Activated CD4-positive, alpha-beta memory T cell treated with anti-CD3 and anti-CD28 coated beads, Interleukin-2, amount 10 ng/mL, durations not matched to agents 7 days and 5 days (primary cell): ENCODE results near the gene DGUOK. TPM values are rescaled to one million over a fixed set of nuclear protein-coding genes. Genes with fewer than 3 reads are reported as not detected.

Experiments
- CTCF ChIA-PET: fragments of 350-600 bp; sonication (Branson Sonifier 250); formaldehyde crosslinking; loops from one replicate; lab custom pipeline; 2021; ENCODE audit warnings: antibody characterized with exemption, inconsistent platforms; lab: Charles Lee
- POLR2A ChIA-PET: fragments of 350-600 bp; sonication (Branson Sonifier 250); formaldehyde crosslinking; loops from one replicate; lab custom pipeline; 2021; ENCODE audit warnings: antibody characterized with exemption; lab: Charles Lee
- DNase-seq: peaks from one replicate; pipeline ENCODE4 v3.0.0-alpha.2; 2020
- H3K27ac Mint-ChIP-seq: one replicate; pipeline ENCODE4 v1.8.0; 2021; ENCODE audit warnings: mild to moderate bottlenecking, mixed read lengths
- H3K27me3 Mint-ChIP-seq: one replicate; pipeline ENCODE4 v1.8.0; 2021; ENCODE audit warnings: mixed read lengths
- H3K36me3 Mint-ChIP-seq: one replicate; pipeline ENCODE4 v1.8.0; 2021; ENCODE audit warnings: low read depth, mixed read lengths
- H3K4me1 Mint-ChIP-seq: one replicate; pipeline ENCODE4 v1.8.0; 2021; ENCODE audit warnings: mixed read lengths
- H3K4me3 Mint-ChIP-seq: one replicate; pipeline ENCODE4 v1.8.0; 2021; ENCODE audit warnings: mild to moderate bottlenecking, mixed read lengths
- H3K9me3 Mint-ChIP-seq: one replicate; pipeline ENCODE4 v1.8.0; 2021; ENCODE audit warnings: mixed read lengths
- total RNA-seq, 2 experiments: library from RNA; stranded (reverse); gene quantifications; one replicate each; pipeline ENCODE4 v1.2.3, GENCODE V29; 2021

The DGUOK gene
- total RNA-seq, 2 experiments from 2014 or later, result 75.6 to 76.3 TPM

- ChIA-PET CTCF (interaction anchor here (1.6 kb wide), 1 partner anchor 119 kb away, joined by 3 read pairs; the partner anchor contains the start of gene STAMBP), POLR2A (interaction anchor here (1.3 kb wide), 1 partner anchor 9 kb away, joined by 5 read pairs; no protein-coding TSS in a partner anchor)
- H3K27ac Mint-ChIP-seq, result no peak overlapping the region
- no peaks in the 10 kb centered on the region for H3K27me3 Mint-ChIP-seq
- H3K4me3 Mint-ChIP-seq, result no peak overlapping the region
- H3K9me3 Mint-ChIP-seq, result no peaks in the 10 kb centered on the region
- peaks cover 77% of the 10 kb centered on the region for H3K36me3 Mint-ChIP-seq
- peaks cover 64% of the 10 kb centered on the region for H3K4me1 Mint-ChIP-seq
- DNase-seq, result no peak
Observed at GRCh38 chr2:73947412-73948018, 20.8 kb downstream of the DGUOK start.

- Mint-ChIP-seq H3K36me3 (peaks cover 74% of the 10 kb centered on the region), H3K9me3 (no peaks in the 10 kb centered on the region), H3K4me3 (no peak overlapping the region), H3K27me3 (no peaks in the 10 kb centered on the region), H3K4me1 (peaks cover 61% of the 10 kb centered on the region), H3K27ac (peak overlapping the region; percentile 45)
- ChIA-PET CTCF (interaction anchor here (0.8 to 1.3 kb wide), 5 partner anchors 9 to 198 kb away, joined by 3 to 5 read pairs (median 4); partner anchors contain the start of gene BOLA3), POLR2A (interaction anchor here (0.8 to 1.3 kb wide), 4 partner anchors 11 to 38 kb away, joined by 3 to 4 read pairs (median 3); partner anchors contain the start of gene DGUOK)
- DNase-seq, result no peak
Observed at GRCh38 chr2:73949802-73950201, 23.1 kb downstream of the DGUOK start.

- ChIA-PET CTCF (interaction anchor here (0.6 to 1.3 kb wide), 2 partner anchors 28 to 124 kb away, joined by 3 read pairs; partner anchors contain the start of gene STAMBP), POLR2A (interaction anchor here (1.2 kb wide), 1 partner anchor 17 kb away, joined by 3 read pairs; no protein-coding TSS in a partner anchor)
- peaks cover 55% of the 10 kb centered on the region for H3K4me1 Mint-ChIP-seq
- H3K27ac Mint-ChIP-seq, result no peak overlapping the region
- H3K4me3 Mint-ChIP-seq, result no peak overlapping the region
- H3K36me3 Mint-ChIP-seq, result peaks cover 70% of the 10 kb centered on the region
- no peak for DNase-seq
- H3K27me3 Mint-ChIP-seq, result no peaks in the 10 kb centered on the region
- no peaks in the 10 kb centered on the region for H3K9me3 Mint-ChIP-seq
Observed at GRCh38 chr2:73952499-73953446, 26.1 kb downstream of the DGUOK start.

- Mint-ChIP-seq H3K27ac (no peak overlapping the region), H3K4me1 (peaks cover 21% of the 10 kb centered on the region), H3K4me3 (no peak overlapping the region), H3K27me3 (no peaks in the 10 kb centered on the region), H3K9me3 (no peaks in the 10 kb centered on the region), H3K36me3 (peaks cover 74% of the 10 kb centered on the region)
- ChIA-PET POLR2A (no interaction called here), CTCF (no interaction called here)
- no peak for DNase-seq
Observed at GRCh38 chr2:73956218-73956865, 29.7 kb downstream of the DGUOK start.

- peaks cover 3% of the 10 kb centered on the region for H3K9me3 Mint-ChIP-seq
- H3K36me3 Mint-ChIP-seq, result peaks cover 50% of the 10 kb centered on the region
- no peak for DNase-seq
- no peak overlapping the region for H3K4me3 Mint-ChIP-seq
- no peak overlapping the region for H3K27ac Mint-ChIP-seq
- no peaks in the 10 kb centered on the region for H3K27me3 Mint-ChIP-seq
- POLR2A ChIA-PET, result no interaction called here
- H3K4me1 Mint-ChIP-seq, result peaks cover 28% of the 10 kb centered on the region
- CTCF ChIA-PET, result no interaction called here
Observed at GRCh38 chr2:73961274-73961673, 34.6 kb downstream of the DGUOK start.

GRCh38 chr2:73961823-73962615 is 35.3 kb downstream of the DGUOK start:
- POLR2A ChIA-PET, result no interaction called here
- CTCF ChIA-PET, result no interaction called here
- peaks cover 43% of the 10 kb centered on the region for H3K36me3 Mint-ChIP-seq
- H3K9me3 Mint-ChIP-seq, result peaks cover 3% of the 10 kb centered on the region
- H3K27me3 Mint-ChIP-seq, result no peaks in the 10 kb centered on the region
- peaks cover 26% of the 10 kb centered on the region for H3K4me1 Mint-ChIP-seq
- no peak overlapping the region for H3K4me3 Mint-ChIP-seq
- DNase-seq, result no peak
- H3K27ac Mint-ChIP-seq, result no peak overlapping the region

- Mint-ChIP-seq H3K4me3 (no peak overlapping the region), H3K36me3 (peaks cover 39% of the 10 kb centered on the region), H3K4me1 (peaks cover 25% of the 10 kb centered on the region), H3K27me3 (no peaks in the 10 kb centered on the region), H3K27ac (no peak overlapping the region), H3K9me3 (peaks cover 3% of the 10 kb centered on the region)
- CTCF ChIA-PET, result no interaction called here
- POLR2A ChIA-PET, result interaction anchor here (0.7 to 1.0 kb wide), 2 partner anchors 18 to 51 kb away, joined by 3 to 4 read pairs; no protein-coding TSS in a partner anchor
- DNase-seq, result no peak
Observed at GRCh38 chr2:73962798-73963197, 36.1 kb downstream of the DGUOK start.

GRCh38 chr2:73963385-73964120 is 36.9 kb downstream of the DGUOK start:
- CTCF ChIA-PET, result interaction anchor here (0.6 to 1.2 kb wide), 4 partner anchors 14 to 69 kb away, joined by 3 to 5 read pairs (median 4); no protein-coding TSS in a partner anchor
- Mint-ChIP-seq H3K27ac (peak overlapping the region; percentile 32), H3K36me3 (peaks cover 31% of the 10 kb centered on the region), H3K27me3 (no peaks in the 10 kb centered on the region), H3K4me1 (peaks cover 25% of the 10 kb centered on the region), H3K9me3 (peaks cover 3% of the 10 kb centered on the region), H3K4me3 (peak overlapping the region; percentile 12)
- POLR2A ChIA-PET, result interaction anchor here (0.7 to 1.4 kb wide), 6 partner anchors 9 to 184 kb away, joined by 3 to 4 read pairs (median 3); partner anchors contain the start of gene BOLA3
- no peak for DNase-seq

- peak overlapping the region; percentile 44 for H3K27ac Mint-ChIP-seq
Observed at GRCh38 chr2:73964223-73964622, 37.5 kb downstream of the DGUOK start.

GRCh38 chr2:73965053-73965452 is 38.4 kb downstream of the DGUOK start:
- POLR2A ChIA-PET, result interaction anchor here (1.4 kb wide), 1 partner anchor 22 kb away, joined by 5 read pairs; no protein-coding TSS in a partner anchor
- no peak overlapping the region for H3K27ac Mint-ChIP-seq

More at GRCh38 chr2:73964223-73964622, 37.5 kb downstream of the DGUOK start:
- Mint-ChIP-seq H3K4me3 (no peak overlapping the region), H3K9me3 (peaks cover 3% of the 10 kb centered on the region), H3K27me3 (no peaks in the 10 kb centered on the region), H3K36me3 (peaks cover 25% of the 10 kb centered on the region), H3K4me1 (peaks cover 25% of the 10 kb centered on the region)
- no peak for DNase-seq
- POLR2A ChIA-PET, result interaction anchor here (0.8 to 1.4 kb wide), 4 partner anchors 9 to 183 kb away, joined by 3 read pairs; partner anchors contain the start of gene BOLA3
- CTCF ChIA-PET, result interaction anchor here (0.6 to 1.2 kb wide), 5 partner anchors 14 to 68 kb away, joined by 3 to 5 read pairs (median 3); no protein-coding TSS in a partner anchor

GRCh38 chr2:73968357-73968937 is 41.8 kb downstream of the DGUOK start:
- POLR2A ChIA-PET, result no interaction called here
- H3K27ac Mint-ChIP-seq, result no peak overlapping the region
- no peaks in the 10 kb centered on the region for H3K9me3 Mint-ChIP-seq
- H3K27me3 Mint-ChIP-seq, result peaks cover 2% of the 10 kb centered on the region
- no peak overlapping the region for H3K4me3 Mint-ChIP-seq
- CTCF ChIA-PET, result interaction anchor here (0.7 kb wide), 1 partner anchor 210 kb away, joined by 4 read pairs; the partner anchor contains the start of gene MOB1A
- DNase-seq, result no peak
- no peaks in the 10 kb centered on the region for H3K36me3 Mint-ChIP-seq
- peaks cover 44% of the 10 kb centered on the region for H3K4me1 Mint-ChIP-seq

More at GRCh38 chr2:73965053-73965452, 38.4 kb downstream of the DGUOK start:
- CTCF ChIA-PET, result interaction anchor here (1.0 kb wide), 1 partner anchor 26 kb away, joined by 3 read pairs; no protein-coding TSS in a partner anchor
- DNase-seq, result no peak
- Mint-ChIP-seq H3K27me3 (peaks cover 2% of the 10 kb centered on the region), H3K36me3 (peaks cover 17% of the 10 kb centered on the region), H3K9me3 (peaks cover 3% of the 10 kb centered on the region), H3K4me3 (no peak overlapping the region), H3K4me1 (peaks cover 29% of the 10 kb centered on the region)
